IMR-90 (cell line): Measurements from ENCODE around the gene MTMR4. TPM values are rescaled to one million over a fixed set of nuclear protein-coding genes. Genes with fewer than 3 reads are reported as not detected.

Experiments used
- ATAC-seq: fragments of 200-7000 bp; cut with Tn5 transposase; 2 replicates; pipeline ENCODE4 v1.9.1; 2020; ENCODE audit warnings: low read depth, mild to moderate bottlenecking, moderate library complexity
- BruUV-seq: library from RNA; stranded (reverse); fragments of 400-500 nt; replicated peaks from 2 replicates; lab custom pipeline; 2021; lab: Mats Ljungman, UMichigan
- CTCF ChIA-PET: fragments of 300-600 bp; formaldehyde crosslinking; extraction: SDS; loops from one replicate; lab custom pipeline; 2021; ENCODE audit warnings: antibody characterized with exemption; lab: Yijun Ruan, JAX
- POLR2A ChIA-PET: fragments of 300-600 bp; sonication (Branson Sonifier 250); formaldehyde crosslinking; loops from one replicate; lab custom pipeline; 2022; ENCODE audit warnings: antibody characterized with exemption; ENCODE audit not compliant: unreplicated experiment; lab: Charles Lee
- DNase-seq: peaks from one replicate; pipeline ENCODE4 v3.0.0; 2013
- H2AFZ ChIP-seq: replicated peaks from 2 replicates; pipeline ENCODE3; 2013; ENCODE audit warnings: low read length, mild to moderate bottlenecking; ENCODE audit not compliant: poor library complexity
- H2AK5ac ChIP-seq: 2 replicates; pipeline ENCODE4 v1.6.1; 2013; ENCODE audit warnings: low read depth, low read length, inconsistent platforms
- H2AK9ac ChIP-seq: replicated peaks from 2 replicates; pipeline ENCODE3; 2013; ENCODE audit warnings: mild to moderate bottlenecking, low read depth, low read length, moderate library complexity; ENCODE audit not compliant: poor library complexity
- H2BK120ac ChIP-seq: 2 replicates; pipeline ENCODE4 v1.6.1; 2013; ENCODE audit warnings: low read depth, low read length, inconsistent platforms
- H2BK15ac ChIP-seq: 3 replicates; pipeline ENCODE4 v1.6.1; 2013; ENCODE audit warnings: low read depth, low read length, inconsistent platforms
- H2BK20ac ChIP-seq: 2 replicates; pipeline ENCODE4 v1.6.1; 2013; ENCODE audit warnings: low read depth, mild to moderate bottlenecking, inconsistent platforms, low read length, moderate library complexity
- H2BK5ac ChIP-seq: 2 replicates; pipeline ENCODE4 v1.6.1; 2013; ENCODE audit warnings: mild to moderate bottlenecking, low read depth, low read length, inconsistent platforms; ENCODE audit not compliant: poor library complexity, severe bottlenecking
- H3K14ac ChIP-seq: replicated peaks from 2 replicates; pipeline ENCODE4 v1.6.1; 2013; ENCODE audit warnings: low read depth, low read length, inconsistent platforms
- H3K18ac ChIP-seq: 2 replicates; pipeline ENCODE4 v1.6.1; 2013; ENCODE audit warnings: low read depth, low read length, control low read depth
- H3K23ac ChIP-seq: 2 replicates; pipeline ENCODE4 v1.6.1; 2013; ENCODE audit warnings: low read depth, low read length, inconsistent platforms
- H3K27ac ChIP-seq: 2 replicates; pipeline ENCODE4 v1.5.1; 2013; ENCODE audit warnings: mild to moderate bottlenecking, control low read depth, low read length; ENCODE audit not compliant: insufficient read depth
- H3K27me3 ChIP-seq: 2 replicates; pipeline ENCODE4 v1.6.1; 2013; ENCODE audit warnings: low read length; ENCODE audit not compliant: control insufficient read depth, insufficient read depth
- H3K36me3 ChIP-seq: 2 replicates; pipeline ENCODE4 v1.6.1; 2013; ENCODE audit warnings: low read length, mixed read lengths; ENCODE audit not compliant: control insufficient read depth, insufficient read depth
- H3K4ac ChIP-seq: 2 replicates; pipeline ENCODE4 v1.6.1; 2013; ENCODE audit warnings: low read depth, low read length, inconsistent platforms
- H3K4me1 ChIP-seq: 2 replicates; pipeline ENCODE4 v1.6.1; 2013; ENCODE audit warnings: low read length, mixed read lengths; ENCODE audit not compliant: control insufficient read depth, insufficient read depth
- H3K4me2 ChIP-seq: 2 replicates; pipeline ENCODE4 v1.6.1; 2013; ENCODE audit warnings: low read depth, mild to moderate bottlenecking, control low read depth, low read length, moderate library complexity
- H3K4me3 ChIP-seq: 2 replicates; pipeline ENCODE4 v1.5.1; 2013; ENCODE audit warnings: low read depth, mild to moderate bottlenecking, control low read depth, low read length, moderate library complexity; ENCODE audit not compliant: insufficient read depth
- H3K56ac ChIP-seq: 2 replicates; pipeline ENCODE4 v1.6.1; 2013; ENCODE audit warnings: low read length, inconsistent platforms; ENCODE audit not compliant: insufficient read depth; ENCODE audit errors: extremely low read depth
- H3K79me1 ChIP-seq, 2 experiments: 2 replicates each; pipeline ENCODE4 v1.6.1; 2013; ENCODE audit warnings: low read length in 2 of 2, inconsistent platforms in 1 of 2, low read depth in 1 of 2
- H3K9ac ChIP-seq: 2 replicates; pipeline ENCODE4 v1.6.1; 2013; ENCODE audit warnings: low read depth, low read length, control low read depth
- H3K9me1 ChIP-seq: 2 replicates; pipeline ENCODE4 v1.6.1; 2013; ENCODE audit warnings: low read length, inconsistent platforms; ENCODE audit not compliant: insufficient read depth
- H3K9me3 ChIP-seq: 2 replicates; pipeline ENCODE4 v1.6.1; 2013; ENCODE audit warnings: low read length; ENCODE audit not compliant: control insufficient read depth, insufficient read depth
- H4K20me1 ChIP-seq: 2 replicates; pipeline ENCODE4 v1.6.1; 2013; ENCODE audit warnings: low read length, inconsistent platforms; ENCODE audit not compliant: insufficient read depth
- H4K5ac ChIP-seq: 2 replicates; pipeline ENCODE4 v1.6.1; 2013; ENCODE audit warnings: mild to moderate bottlenecking, low read depth, low read length, control low read depth
- H4K8ac ChIP-seq, 2 experiments: 2 replicates each; pipeline ENCODE4 v1.6.1; 2013; ENCODE audit warnings: low read depth in 2 of 2, low read length in 2 of 2, control low read depth in 1 of 2, inconsistent platforms in 1 of 2
- H4K91ac ChIP-seq: 2 replicates; pipeline ENCODE4 v1.6.1; 2013; ENCODE audit warnings: low read depth, low read length, inconsistent platforms; ENCODE audit not compliant: insufficient read depth
- BHLHE40 ChIP-seq: fragments of 150-350 bp; IDR thresholded peaks from 2 replicates; pipeline ENCODE4 v1.6.1; 2016; ENCODE audit warnings: mild to moderate bottlenecking, low read depth, low read length
- CEBPB ChIP-seq: IDR thresholded peaks from 2 replicates; pipeline ENCODE4 v1.6.1; 2012; ENCODE audit warnings: low read depth, low read length, improper control_type of control experiment
- CHD1 ChIP-seq: IDR thresholded peaks from 2 replicates; pipeline ENCODE4 v1.6.1; 2012; ENCODE audit warnings: low read depth, low read length, improper control_type of control experiment
- CTCF ChIP-seq: conservative IDR thresholded peaks from 2 replicates; pipeline ENCODE4 v1.5.1; 2012; ENCODE audit warnings: mild to moderate bottlenecking, low read depth, low read length, improper control_type of control experiment
- ELK1 ChIP-seq: fragments of 150-350 bp; IDR thresholded peaks from 2 replicates; pipeline ENCODE4 v1.6.1; 2016; ENCODE audit warnings: low read depth, mild to moderate bottlenecking, low read length, moderate library complexity, borderline replicate concordance
- FOS ChIP-seq: fragments of 150-350 bp; IDR thresholded peaks from 2 replicates; pipeline ENCODE4 v1.6.1; 2016; ENCODE audit warnings: low read depth, low read length
- MAFK ChIP-seq: IDR thresholded peaks from 2 replicates; pipeline ENCODE4 v1.6.1; 2012; ENCODE audit warnings: low read depth, low read length, improper control_type of control experiment
- MAZ ChIP-seq: IDR thresholded peaks from 2 replicates; pipeline ENCODE4 v1.6.1; 2012; ENCODE audit warnings: low read depth, mild to moderate bottlenecking, low read length, improper control_type of control experiment, moderate library complexity, borderline replicate concordance
- MXI1 ChIP-seq: IDR thresholded peaks from 2 replicates; pipeline ENCODE4 v1.6.1; 2012; ENCODE audit warnings: low read depth, mild to moderate bottlenecking, low read length, moderate library complexity, borderline replicate concordance
- POLR2A ChIP-seq: IDR thresholded peaks from 2 replicates; pipeline ENCODE4 v1.6.1; 2012; ENCODE audit warnings: mild to moderate bottlenecking, low read depth, low read length
- RAD21 ChIP-seq: IDR thresholded peaks from 2 replicates; pipeline ENCODE4 v1.6.1; 2012; ENCODE audit warnings: low read length, improper control_type of control experiment
- RCOR1 ChIP-seq: IDR thresholded peaks from 2 replicates; pipeline ENCODE4 v1.6.1; 2012; ENCODE audit warnings: mild to moderate bottlenecking, low read length, improper control_type of control experiment; ENCODE audit not compliant: insufficient replicate concordance
- RFX5 ChIP-seq: IDR thresholded peaks from 2 replicates; pipeline ENCODE4 v1.8.0; 2012; ENCODE audit warnings: low read depth, mild to moderate bottlenecking, low read length, moderate library complexity
- dilution Hi-C: fragments of 300-500 bp; cut with HindIII; formaldehyde crosslinking; loops from one replicate; pipeline ENCODE4 v1.14.3; 2018; ENCODE audit warnings: low sequenced_read_pairs; ENCODE audit not compliant: unreplicated experiment
- in situ Hi-C: fragments of 300-500 bp; cut with MboI; formaldehyde crosslinking; loops from 3 replicates; pipeline ENCODE4 v1.14.3; 2019; ENCODE audit warnings: low sequenced_read_pairs, inconsistent platforms, mixed read lengths
- intact Hi-C: fragments of 100-400 bp; cut with micrococcal nuclease; formaldehyde crosslinking; loops from 2 replicates; pipeline ENCODE4 v1.10.0; 2022
- polyA plus RNA-seq, 3 experiments: library from polyadenylated mRNA; depleted of rRNA; stranded (reverse); fragments of >200 nt; gene quantifications; 2 replicates each; pipeline ENCODE4 v1.2.3, GENCODE V29; 2012; ENCODE audit warnings: low replicate concordance in 1 of 3
- total RNA-seq: library from RNA; depleted of rRNA; stranded (reverse); fragments of >200 nt; gene quantifications from 2 replicates; pipeline ENCODE4 v1.2.3, GENCODE V29; 2012

Gene MTMR4
- total and polyA plus RNA-seq, 2 of the 4 experiments (the other 2 are of a cell fraction) = 13.2 to 42.5 TPM

- Histone ChIP-seq H3K14ac (no peak overlapping the region), H3K27ac (no peak overlapping the region), H2BK15ac (no peak overlapping the region), H3K9me1 (no peaks in the 10 kb centered on the region), H2BK120ac (no peak overlapping the region), H4K91ac (no peak overlapping the region), H3K36me3 (no peaks in the 10 kb centered on the region), H2AK5ac (no peak overlapping the region), H2BK20ac (no peak overlapping the region), H3K4me1 (no peaks in the 10 kb centered on the region), H3K79me1 (no peaks in the 10 kb centered on the region), H2AK9ac (no peak overlapping the region), H4K20me1 (no peaks in the 10 kb centered on the region), H3K27me3 (no peaks in the 10 kb centered on the region; the same call in 1 of the 2 replicates), H2BK5ac (no peak overlapping the region), H2AFZ (no peak overlapping the region), H3K23ac (no peak overlapping the region), H3K9me3 (no peaks in the 10 kb centered on the region), H4K8ac (no peak overlapping the region), H3K18ac (no peak overlapping the region), H3K4ac (no peak overlapping the region), H3K4me2 (no peak overlapping the region), H3K9ac (no peak overlapping the region), H3K4me3 (no peak overlapping the region), H4K5ac (no peak overlapping the region), H3K56ac (no peak overlapping the region)
- no TSS peak for BruUV-seq
- intact Hi-C loops (no loop called here), dilution Hi-C loops (no loop called here), in situ Hi-C loops (no loop called here)
- no peak for ATAC-seq
- TF ChIP-seq POLR2A (no peak), RCOR1 (no peak), BHLHE40 (no peak), CTCF (no peak), MAZ (no peak), RAD21 (no peak), ELK1 (no peak), MAFK (no peak), CEBPB (no peak), MXI1 (no peak), CHD1 (no peak), FOS (no peak), RFX5 (no peak)
- ChIA-PET POLR2A (no interaction called here), CTCF (no interaction called here)
- no peak for DNase-seq
Measured at GRCh38 chr17:58455491-58455890, 58.9 kb downstream of the MTMR4 start.
